Heart right ventricle (tissue), 16 donors: ENCODE measurements around the gene SLC52A1. TPM values are rescaled to one million over a fixed set of nuclear protein-coding genes. Genes with fewer than 3 reads are reported as not detected.
"Not testable (repeated sequence)": the region's sequence is repeated elsewhere in the genome, so short reads cannot be mapped to it uniquely, and the experiment has no call there.

Experiments used
- ATAC-seq, 8 donors: fragments of 200-7000 bp; cut with Tn5 transposase; one replicate each; pipeline ENCODE4 v1.9.1; 2020; ENCODE audit warnings: mild to moderate bottlenecking in 8 of 8, moderate library complexity in 8 of 8, moderate number of reproducible peaks in 1 of 8
- DNase-seq, 2 donors: peaks; one replicate each; pipeline ENCODE4 v3.0.0-alpha.2; 2020
- H3K27ac ChIP-seq, 10 donors: fragments of 200-600 bp; sonication (generic) in 2 of 10; one replicate each; pipeline versions ENCODE4 v1.5.0 to v1.8.0; 2020 to 2022; ENCODE audit warnings: mild to moderate bottlenecking in 3 of 10
- H3K27me3 ChIP-seq, 7 donors: fragments of 200-600 bp; one replicate each; pipeline ENCODE4 v1.8.0; 2021 to 2022; ENCODE audit warnings: mild to moderate bottlenecking in 2 of 7
- H3K36me3 ChIP-seq, 9 donors: fragments of 200-600 bp; sonication (generic) in 1 of 9; one replicate each; pipeline versions ENCODE4 v1.5.0 to v1.8.0; 2020 to 2022; ENCODE audit warnings: mild to moderate bottlenecking in 2 of 9
- H3K4me1 ChIP-seq, 9 donors: fragments of 200-600 bp; sonication (generic) in 1 of 9; one replicate each; pipeline versions ENCODE4 v1.5.0 to v1.8.0; 2020 to 2022; ENCODE audit warnings: mild to moderate bottlenecking in 4 of 9
- H3K4me3 ChIP-seq, 10 donors: fragments of 200-600 bp; sonication (generic) in 2 of 10; one replicate each; pipeline versions ENCODE4 v1.5.0 to v1.8.0; 2020 to 2022; ENCODE audit warnings: mild to moderate bottlenecking in 7 of 10, moderate library complexity in 2 of 10
- H3K9me3 ChIP-seq, 11 donors: fragments of 200-600 bp in 10 of 11; sonication (generic) in 2 of 11; one replicate each; pipeline versions ENCODE4 v1.5.0 to v1.8.0; 2013 to 2022; ENCODE audit warnings: mild to moderate bottlenecking in 2 of 11, control low read depth in 1 of 11, moderate library complexity in 1 of 11
- CTCF ChIP-seq, 9 donors: fragments of 200-600 bp; sonication (generic) in 2 of 9; IDR thresholded peaks; one replicate each; pipeline versions ENCODE4 v1.5.0 to v1.8.0; 2021 to 2022; ENCODE audit warnings: antibody characterized with exemption in 9 of 9, mild to moderate bottlenecking in 5 of 9, moderate library complexity in 1 of 9
- WGBS, 2 donors: extraction: QIAGEN DNeasy Blood & Tissue Kit; methylation state at CpG; one replicate each; pipeline ENCODE4 v1.1.7; 2013; ENCODE audit warnings: inconsistent platforms in 1 of 2; 5-methylcytosine and 5-hydroxymethylcytosine counted together
- intact Hi-C, 10 donors: fragments of 100-400 bp; cut with DNase I; formaldehyde crosslinking; loops; one replicate each; pipeline versions ENCODE4 v1.11.1 to v1.14.2; 2022
- long read RNA-seq, 3 donors: library from polyadenylated mRNA; unstranded; transcript quantifications; one replicate each; pipeline ENCODE4 v2.0.0, GENCODE V29; 2020 to 2021
- polyA plus RNA-seq, 2 donors: library from polyadenylated mRNA; stranded (reverse); fragments of 200-250 nt; gene quantifications; one replicate each; pipeline ENCODE4 v1.2.3, GENCODE V29; 2013
- total RNA-seq, 10 donors: library from RNA; stranded (reverse); fragmentation: NEBNext Ultra II Directional in 3 of 10; extraction: Animal tissue kit (Norgen Biotek cat#: 25700) in 3 of 10; gene quantifications; one replicate each; pipeline versions ENCODE4 v1.2.1 to v1.2.4, GENCODE V29; 2021 to 2023
- donor health status: Arrhythmogenic right ventricular cardiomyopathy.
- donor health status: ischemic (EF 13 %, LVEDD 7.1; RV severe dilation, severe dysfunction).
- donor health status: healthy with polysubstance abuse.
- donor health status: DM: no; HTN: yes; CAD: no.
- donor health status: DM: no; HTN: no; CAD: no.
- donor health status: ischemic (EF 25% LVEDD 6.9; RV normal size, moderate dysfunction).
- donor health status: ischemic (EF 25% LVEDD 5.7; RV mildly dilated, moderate dysfunction).
- donor health status: healthy.
- donor health status: DM: yes; HTN: yes; CAD: no.
- donor health status: Ischemic cardiomyopathy.
- donor health status: ischemic (EF 35%, LVEDD 5.7; RV mildly dilated, moderate dysfunction).
- donor health status: nonischemic (EF 11% LVEDD 7.7; RV severe dilation, severe dysfunction).
- donor health status: DM: yes; HTN: yes; CAD: no.
- donor health status: PGD.
- donor health status: ischemic (EF 29% LVEDD 5.4; RV normal size, mild dysfunction).
- donor health status: nonischemic (EF 23%, LVEDD 6.1; RV moderate dilation, normal function).

The SLC52A1 gene
- total RNA-seq (under 1 TPM in 3 of 10 donors, not detected in 7; 0.11 to 0.14 (median 0.12) TPM), polyA plus RNA-seq (not detected)
- long read RNA-seq, donor 1: 0 reads
- long read RNA-seq, donor 2: 0 reads
- long read RNA-seq, donor 3: 0 reads

GRCh38 chr17:5035315-5035714 lies at the start of gene SLC52A1:
Gene SLC52A1, minus strand, starts transcription at chr17:5035426. Its CDS starts 820 bp downstream, at chr17:5034606.
- 8 to 9% methylated on average over 21 to 24 of the region's 24 CpGs for WGBS, 2 donors
- Histone ChIP-seq H3K9me3 (no peaks in the 10 kb centered on the region), H3K36me3 (no peaks in the 10 kb centered on the region), H3K4me1 (peaks cover 0 to 24% (median 11%) of the 10 kb centered on the region in 9 donors), H3K4me3 (peak within 1 kb of the TSS in 6 of 10 donors; percentile 24 to 36 (median 30)), H3K27ac (no peak within 1 kb of the TSS), H3K27me3 (peaks cover 0 to 24% (median 7%) of the 10 kb centered on the region in 7 donors)
- peak in 1 of 8 donors; percentile 15 for ATAC-seq
- intact Hi-C loops: no loop called here
- no peak for DNase-seq
- no peak for TF ChIP-seq CTCF (IDR thresholded peaks at IDR 0.05)

- H3K27ac ChIP-seq: no peak overlapping the region
- peaks cover 0 to 35% (median 10%) of the 10 kb centered on the region in 11 donors for H3K9me3 ChIP-seq
- no peaks in the 10 kb centered on the region for H3K27me3 ChIP-seq
- H3K4me1 ChIP-seq: peaks cover 2 to 39% (median 18%) of the 10 kb centered on the region in 9 donors
- 86 to 88% methylated on average over 3 of the region's 3 CpGs for WGBS, 2 donors
- no peak for DNase-seq
- no peak for ATAC-seq
- intact Hi-C loops: no loop called here
- no peak for TF ChIP-seq CTCF (IDR thresholded peaks at IDR 0.05)
- no peak overlapping the region for H3K4me3 ChIP-seq
- peaks cover 0 to 28% (median 10%) of the 10 kb centered on the region in 9 donors for H3K36me3 ChIP-seq
Observed at GRCh38 chr17:5080591-5080990, 45.4 kb upstream of the SLC52A1 start.

GRCh38 chr17:5078106-5079028 lies 43.1 kb upstream of the SLC52A1 start, which contains the start of gene ZFP3:
Gene ZFP3, plus strand, starts transcription at chr17:5078467. Its CDS starts 13,038 bp downstream, at chr17:5091505.
- ATAC-seq (peak; percentile 93 to 98 (median 97)), DNase-seq (peak; percentile 87 to 89)
- 1% methylated on average over 75 of the region's 75 CpGs for WGBS, 2 donors
- intact Hi-C loops: no loop called here
- H3K4me1 ChIP-seq: peaks cover 2 to 39% (median 18%) of the 10 kb centered on the region in 9 donors
- peaks cover 0 to 15% (median 0%) of the 10 kb centered on the region in 11 donors for H3K9me3 ChIP-seq
- peak within 1 kb of the TSS; percentile 62 to 91 (median 88) for H3K4me3 ChIP-seq
- TF ChIP-seq CTCF (IDR thresholded peaks at IDR 0.05): peak in 2 of 9 donors; percentile 8 to 13
- H3K36me3 ChIP-seq: peaks cover 0 to 10% (median 0%) of the 10 kb centered on the region in 9 donors
- H3K27me3 ChIP-seq: no peaks in the 10 kb centered on the region
- H3K27ac ChIP-seq: peak within 1 kb of the TSS; percentile 62 to 94 (median 90)

GRCh38 chr17:5077781-5078105 lies 42.5 kb upstream of the SLC52A1 start:
- Histone ChIP-seq H3K27ac (peak overlapping the region; percentile 62 to 94 (median 90)), H3K27me3 (no peaks in the 10 kb centered on the region), H3K4me3 (peak overlapping the region; percentile 62 to 91 (median 88)), H3K36me3 (peaks cover 0 to 7% (median 0%) of the 10 kb centered on the region in 9 donors), H3K4me1 (peaks cover 2 to 39% (median 18%) of the 10 kb centered on the region in 9 donors), H3K9me3 (peaks cover 0 to 9% (median 0%) of the 10 kb centered on the region in 11 donors)
- DNase-seq (no peak), ATAC-seq (peak in 7 of 8 donors; percentile 21 to 59 (median 39))
- no peak for TF ChIP-seq CTCF (IDR thresholded peaks at IDR 0.05)
- intact Hi-C loops: no loop called here
- 10 to 12% methylated on average over 14 of the region's 14 CpGs for WGBS, 2 donors

- H3K27ac ChIP-seq: peak overlapping the region in 7 of 10 donors; percentile 79 to 94 (median 91)
- 97 to 98% methylated on average over 24 of the region's 24 CpGs for WGBS, 2 donors
Observed at GRCh38 chr17:5077275-5077674, 42.0 kb upstream of the SLC52A1 start.

GRCh38 chr17:5075472-5075871 lies 40.2 kb upstream of the SLC52A1 start:
- H3K4me1 ChIP-seq: peaks cover 2 to 30% (median 18%) of the 10 kb centered on the region in 9 donors
- H3K27me3 ChIP-seq, H3K4me3 ChIP-seq, DNase-seq, H3K36me3 ChIP-seq, H3K9me3 ChIP-seq, intact Hi-C loops, H3K27ac ChIP-seq, ATAC-seq: not testable (repeated sequence)
- WGBS, 2 donors: 89 to 93% methylated on average over 4 of the region's 5 CpGs

More at GRCh38 chr17:5077275-5077674, 42.0 kb upstream of the SLC52A1 start:
- peaks cover 2 to 39% (median 18%) of the 10 kb centered on the region in 9 donors for H3K4me1 ChIP-seq
- H3K27me3 ChIP-seq, H3K9me3 ChIP-seq, H3K36me3 ChIP-seq, intact Hi-C loops, DNase-seq: not testable (repeated sequence)
- ATAC-seq: peak in 1 of 8 donors; percentile 3
- peak overlapping the region in 8 of 10 donors; percentile 62 to 91 (median 88) for H3K4me3 ChIP-seq
